A549 (cell line): Measurements from ENCODE around the gene MECR.

Experiments used
- CEBPB ChIP-seq, 2 experiments: fragments of >200 bp in 1 of 2; sonication (Bioruptor Twin) in 1 of 2; formaldehyde crosslinking in 1 of 2; IDR thresholded peaks; 2 replicates each; pipeline ENCODE4 v1.6.1; 2012 to 2016
- HOXA7 ChIP-seq: fragments of 250-450 bp; sonication (Bioruptor Pico); IDR thresholded peaks from 2 replicates; pipeline ENCODE4 v1.5.0; 2020; ENCODE audit warnings: mild to moderate bottlenecking, moderate library complexity
- JUN ChIP-seq, 2 experiments: fragments of >200 bp; sonication (Bioruptor Twin); formaldehyde crosslinking; IDR thresholded peaks; 2 replicates in 1 of 2; 3 replicates in 1 of 2; pipeline ENCODE4 v1.6.1; 2016 to 2017
- POLR2A ChIP-seq: IDR thresholded peaks from 2 replicates; pipeline ENCODE4 v1.6.1; 2012; ENCODE audit warnings: mild to moderate bottlenecking, low read length
- RCOR1 ChIP-seq: fragments of 150-350 bp; IDR thresholded peaks from 2 replicates; pipeline ENCODE4 v1.6.1; 2014; ENCODE audit warnings: antibody characterized with exemption, low read length, low read depth
- RNF2 ChIP-seq: fragments of 200-600 bp; sonication (generic); IDR thresholded peaks from 2 replicates; pipeline ENCODE4 v1.6.1; 2016; ENCODE audit warnings: low read depth, mild to moderate bottlenecking, antibody characterized with exemption, moderate library complexity, borderline replicate concordance
- SMC3 ChIP-seq: fragments of >200 bp; sonication (Bioruptor Twin); formaldehyde crosslinking; IDR thresholded peaks from 3 replicates; pipeline ENCODE4 v1.6.1; 2018; ENCODE audit warnings: inconsistent platforms
- ZFP36 ChIP-seq: fragments of 450-650 bp; IDR thresholded peaks from 2 replicates; pipeline ENCODE4 v1.6.1; 2014; ENCODE audit warnings: borderline replicate concordance; ENCODE audit not compliant: partially characterized antibody
- TF ChIP-seq, protein P1 (sequence below): fragments of >200 bp; sonication (Bioruptor Twin); formaldehyde crosslinking; IDR thresholded peaks from 3 replicates; pipeline ENCODE4 v1.5.1; 2016
- TF ChIP-seq, protein P2 (sequence below): IDR thresholded peaks from 2 replicates; pipeline ENCODE4 v1.6.1; 2012
- TF ChIP-seq, protein P3 (sequence below): fragments of 450-650 bp; IDR thresholded peaks from 2 replicates; pipeline ENCODE4 v1.6.1; 2014; ENCODE audit warnings: antibody characterized with exemption
- TF ChIP-seq, protein P4 (sequence below): fragments of 150-350 bp; IDR thresholded peaks from 2 replicates; pipeline ENCODE4 v1.6.1; 2014; ENCODE audit warnings: low read depth, mild to moderate bottlenecking, low read length
- TF ChIP-seq, protein P5 (sequence below): fragments of 250-450 bp; sonication (Bioruptor Pico); IDR thresholded peaks from 2 replicates; pipeline ENCODE4 v1.5.0; 2020; ENCODE audit warnings: low read depth, mild to moderate bottlenecking, moderate library complexity

DNA sequence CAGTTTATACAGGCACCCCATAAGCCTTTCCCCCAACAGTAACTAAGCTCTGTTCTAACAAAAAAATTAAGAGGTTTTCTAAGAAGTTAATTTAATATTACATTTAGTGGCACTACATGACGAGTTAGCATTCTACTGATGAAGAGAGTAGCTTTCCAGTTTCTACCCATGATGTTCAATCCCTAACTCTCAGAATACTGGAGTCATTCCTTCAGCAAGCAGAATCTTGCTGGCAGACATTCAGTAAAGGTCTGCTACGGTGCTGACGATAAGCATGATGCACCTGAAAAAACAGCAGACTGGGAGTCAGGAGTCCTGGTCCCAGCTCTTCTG is 73.5 kb downstream of the MECR start:
- TF ChIP-seq, protein P1, sequence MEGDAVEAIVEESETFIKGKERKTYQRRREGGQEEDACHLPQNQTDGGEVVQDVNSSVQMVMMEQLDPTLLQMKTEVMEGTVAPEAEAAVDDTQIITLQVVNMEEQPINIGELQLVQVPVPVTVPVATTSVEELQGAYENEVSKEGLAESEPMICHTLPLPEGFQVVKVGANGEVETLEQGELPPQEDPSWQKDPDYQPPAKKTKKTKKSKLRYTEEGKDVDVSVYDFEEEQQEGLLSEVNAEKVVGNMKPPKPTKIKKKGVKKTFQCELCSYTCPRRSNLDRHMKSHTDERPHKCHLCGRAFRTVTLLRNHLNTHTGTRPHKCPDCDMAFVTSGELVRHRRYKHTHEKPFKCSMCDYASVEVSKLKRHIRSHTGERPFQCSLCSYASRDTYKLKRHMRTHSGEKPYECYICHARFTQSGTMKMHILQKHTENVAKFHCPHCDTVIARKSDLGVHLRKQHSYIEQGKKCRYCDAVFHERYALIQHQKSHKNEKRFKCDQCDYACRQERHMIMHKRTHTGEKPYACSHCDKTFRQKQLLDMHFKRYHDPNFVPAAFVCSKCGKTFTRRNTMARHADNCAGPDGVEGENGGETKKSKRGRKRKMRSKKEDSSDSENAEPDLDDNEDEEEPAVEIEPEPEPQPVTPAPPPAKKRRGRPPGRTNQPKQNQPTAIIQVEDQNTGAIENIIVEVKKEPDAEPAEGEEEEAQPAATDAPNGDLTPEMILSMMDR = no peak
- TF ChIP-seq, protein P2, sequence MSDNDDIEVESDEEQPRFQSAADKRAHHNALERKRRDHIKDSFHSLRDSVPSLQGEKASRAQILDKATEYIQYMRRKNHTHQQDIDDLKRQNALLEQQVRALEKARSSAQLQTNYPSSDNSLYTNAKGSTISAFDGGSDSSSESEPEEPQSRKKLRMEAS = no peak
- TF ChIP-seq, protein P3, sequence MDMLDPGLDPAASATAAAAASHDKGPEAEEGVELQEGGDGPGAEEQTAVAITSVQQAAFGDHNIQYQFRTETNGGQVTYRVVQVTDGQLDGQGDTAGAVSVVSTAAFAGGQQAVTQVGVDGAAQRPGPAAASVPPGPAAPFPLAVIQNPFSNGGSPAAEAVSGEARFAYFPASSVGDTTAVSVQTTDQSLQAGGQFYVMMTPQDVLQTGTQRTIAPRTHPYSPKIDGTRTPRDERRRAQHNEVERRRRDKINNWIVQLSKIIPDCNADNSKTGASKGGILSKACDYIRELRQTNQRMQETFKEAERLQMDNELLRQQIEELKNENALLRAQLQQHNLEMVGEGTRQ = no peak
- no peak for TF ChIP-seq JUN (IDR thresholded peaks at IDR 0.05)
- no peak for TF ChIP-seq CEBPB (IDR thresholded peaks at IDR 0.05)
- TF ChIP-seq, protein P4, sequence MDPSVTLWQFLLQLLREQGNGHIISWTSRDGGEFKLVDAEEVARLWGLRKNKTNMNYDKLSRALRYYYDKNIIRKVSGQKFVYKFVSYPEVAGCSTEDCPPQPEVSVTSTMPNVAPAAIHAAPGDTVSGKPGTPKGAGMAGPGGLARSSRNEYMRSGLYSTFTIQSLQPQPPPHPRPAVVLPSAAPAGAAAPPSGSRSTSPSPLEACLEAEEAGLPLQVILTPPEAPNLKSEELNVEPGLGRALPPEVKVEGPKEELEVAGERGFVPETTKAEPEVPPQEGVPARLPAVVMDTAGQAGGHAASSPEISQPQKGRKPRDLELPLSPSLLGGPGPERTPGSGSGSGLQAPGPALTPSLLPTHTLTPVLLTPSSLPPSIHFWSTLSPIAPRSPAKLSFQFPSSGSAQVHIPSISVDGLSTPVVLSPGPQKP = no peak
- no peak for TF ChIP-seq POLR2A
- no peak for TF ChIP-seq RNF2
- TF ChIP-seq, protein P5, sequence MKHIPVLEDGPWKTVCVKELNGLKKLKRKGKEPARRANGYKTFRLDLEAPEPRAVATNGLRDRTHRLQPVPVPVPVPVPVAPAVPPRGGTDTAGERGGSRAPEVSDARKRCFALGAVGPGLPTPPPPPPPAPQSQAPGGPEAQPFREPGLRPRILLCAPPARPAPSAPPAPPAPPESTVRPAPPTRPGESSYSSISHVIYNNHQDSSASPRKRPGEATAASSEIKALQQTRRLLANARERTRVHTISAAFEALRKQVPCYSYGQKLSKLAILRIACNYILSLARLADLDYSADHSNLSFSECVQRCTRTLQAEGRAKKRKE (CRISPR knock-in tag) = no peak
- TF ChIP-seq RCOR1 = no peak
- no peak for TF ChIP-seq ZFP36
- TF ChIP-seq HOXA7 (CRISPR knock-in tag) = no peak
- TF ChIP-seq SMC3 = no peak
